Right lobe of liver (tissue), 6 donors: ENCODE results near the gene ZC3H12C. TPM values are rescaled to one million over a fixed set of nuclear protein-coding genes. Genes with fewer than 3 reads are reported as not detected.
"Not testable (repeated sequence)": the region's sequence is repeated elsewhere in the genome, so short reads cannot be mapped to it uniquely, and the experiment has no call there.

Source experiments
- ATAC-seq, 4 donors: fragments of 200-7000 bp; cut with Tn5 transposase; one replicate each; pipeline ENCODE4 v1.9.1; 2020; ENCODE audit warnings: mild to moderate bottlenecking in 4 of 4, moderate library complexity in 4 of 4
- DNase-seq, 3 donors: peaks; one replicate each; pipeline ENCODE4 v3.0.0-alpha.2; 2020
- H3K27ac ChIP-seq, 3 donors: fragments of 200-600 bp; one replicate each; pipeline ENCODE4 v1.8.0; 2022
- H3K27me3 ChIP-seq, 2 donors: fragments of 200-600 bp; one replicate each; pipeline ENCODE4 v1.8.0; 2022
- H3K36me3 ChIP-seq, 4 donors: fragments of 200-600 bp; sonication (generic) in 1 of 4; one replicate each; pipeline versions ENCODE4 v1.5.1 to v1.8.0; 2017 to 2022; ENCODE audit warnings: control low read depth in 1 of 4
- H3K4me1 ChIP-seq, 4 donors: fragments of 200-600 bp; sonication (generic) in 1 of 4; one replicate each; pipeline versions ENCODE4 v1.5.1 to v1.8.0; 2017 to 2022; ENCODE audit warnings: control low read depth in 1 of 4
- H3K4me3 ChIP-seq, 3 donors: fragments of 200-600 bp; one replicate each; pipeline ENCODE4 v1.8.0; 2022
- H3K9me3 ChIP-seq, 4 donors: fragments of 200-600 bp; sonication (generic) in 1 of 4; one replicate each; pipeline versions ENCODE4 v1.5.1 to v1.8.0; 2017 to 2022; ENCODE audit warnings: control low read depth in 1 of 4
- POLR2A ChIP-seq: fragments of 450-650 bp; IDR thresholded peaks from one replicate; pipeline ENCODE4 v1.6.1; 2017; ENCODE audit warnings: antibody characterized with exemption, mild to moderate bottlenecking
- WGBS: methylation state at CpG from one replicate; pipeline ENCODE4 v1.1.6; 2018; ENCODE audit warnings: low coverage, low lambda C conversion rate; ENCODE audit not compliant: insufficient coverage; ENCODE audit errors: missing lambda C conversion rate; 5-methylcytosine and 5-hydroxymethylcytosine counted together
- intact Hi-C, 2 donors: fragments of 100-400 bp; cut with DNase I; formaldehyde crosslinking; loops; one replicate each; pipeline versions ENCODE4 v1.11.2 to v1.14.1; 2022
- total RNA-seq, 6 experiments: library from RNA; depleted of rRNA in 2 of 6; stranded (reverse); fragments of >200 nt in 2 of 6; fragmentation: NEBNext Ultra II Directional in 3 of 6; extraction: Animal tissue kit (Norgen Biotek cat#: 25700) in 3 of 6; gene quantifications; one replicate each; pipeline versions ENCODE4 v1.1.0 to v1.2.4, GENCODE V29; 2016 to 2023
- TF ChIP-seq, protein P1 (sequence below), 4 donors: fragments of 200-600 bp in 3 of 4; fragments of 450-650 bp in 1 of 4; IDR thresholded peaks; one replicate each; pipeline versions ENCODE4 v1.5.1 to v1.8.0; 2016 to 2022; ENCODE audit warnings: antibody characterized with exemption in 4 of 4, mild to moderate bottlenecking in 2 of 4
- donor health status: DM: no; HTN: yes; CAD: no.
- donor health status: DM: no; HTN: no; CAD: no.
- donor health status: DM: no; HTN: no; CAD: no.
- donor health status: DM: no; HTN: yes; CAD: no.
- donor health status: DM: no; HTN: yes; CAD: no.

The ZC3H12C gene
- total RNA-seq, 6 experiments from 2014 or later = 4.0 to 7.9 (median 4.8) TPM

DNA sequence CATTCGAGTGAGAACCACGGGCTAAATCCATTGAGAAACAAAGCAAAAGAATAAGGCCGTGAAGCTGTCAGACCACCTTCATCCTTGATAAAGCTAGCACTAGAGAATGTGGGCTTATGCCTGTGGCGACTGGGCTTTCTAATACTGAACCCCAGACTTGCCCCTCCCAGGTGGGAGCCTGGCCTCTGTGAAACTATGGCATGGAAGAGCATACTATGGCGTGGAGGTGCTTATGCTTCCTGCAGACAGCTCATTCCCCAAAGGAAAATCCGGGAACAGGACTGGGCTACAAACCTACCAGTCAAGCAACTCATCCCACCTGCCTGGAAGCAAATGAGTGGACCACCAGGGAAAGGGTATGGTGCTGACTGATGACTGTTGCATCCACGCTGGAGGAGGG, 92.4 kb downstream of the ZC3H12C start:
- no peaks in the 10 kb centered on the region for H3K27me3 ChIP-seq
- intact Hi-C loops = loop anchor here in 1 of 2 donors (10.0 kb wide), 1 partner anchor 221 kb away; no protein-coding TSS in a partner anchor
- DNase-seq = no peak
- WGBS = 83% methylated on average over 1 of the region's 7 CpGs
- TF ChIP-seq, protein P1, sequence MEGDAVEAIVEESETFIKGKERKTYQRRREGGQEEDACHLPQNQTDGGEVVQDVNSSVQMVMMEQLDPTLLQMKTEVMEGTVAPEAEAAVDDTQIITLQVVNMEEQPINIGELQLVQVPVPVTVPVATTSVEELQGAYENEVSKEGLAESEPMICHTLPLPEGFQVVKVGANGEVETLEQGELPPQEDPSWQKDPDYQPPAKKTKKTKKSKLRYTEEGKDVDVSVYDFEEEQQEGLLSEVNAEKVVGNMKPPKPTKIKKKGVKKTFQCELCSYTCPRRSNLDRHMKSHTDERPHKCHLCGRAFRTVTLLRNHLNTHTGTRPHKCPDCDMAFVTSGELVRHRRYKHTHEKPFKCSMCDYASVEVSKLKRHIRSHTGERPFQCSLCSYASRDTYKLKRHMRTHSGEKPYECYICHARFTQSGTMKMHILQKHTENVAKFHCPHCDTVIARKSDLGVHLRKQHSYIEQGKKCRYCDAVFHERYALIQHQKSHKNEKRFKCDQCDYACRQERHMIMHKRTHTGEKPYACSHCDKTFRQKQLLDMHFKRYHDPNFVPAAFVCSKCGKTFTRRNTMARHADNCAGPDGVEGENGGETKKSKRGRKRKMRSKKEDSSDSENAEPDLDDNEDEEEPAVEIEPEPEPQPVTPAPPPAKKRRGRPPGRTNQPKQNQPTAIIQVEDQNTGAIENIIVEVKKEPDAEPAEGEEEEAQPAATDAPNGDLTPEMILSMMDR (IDR thresholded peaks at IDR 0.05) = no peak
- no peak for TF ChIP-seq POLR2A
- H3K4me3 ChIP-seq = no peak overlapping the region
- H3K36me3 ChIP-seq = no peaks in the 10 kb centered on the region
- no peaks in the 10 kb centered on the region for H3K4me1 ChIP-seq
- H3K27ac ChIP-seq = no peak overlapping the region
- no peak for ATAC-seq
- H3K9me3 ChIP-seq = no peaks in the 10 kb centered on the region

DNA sequence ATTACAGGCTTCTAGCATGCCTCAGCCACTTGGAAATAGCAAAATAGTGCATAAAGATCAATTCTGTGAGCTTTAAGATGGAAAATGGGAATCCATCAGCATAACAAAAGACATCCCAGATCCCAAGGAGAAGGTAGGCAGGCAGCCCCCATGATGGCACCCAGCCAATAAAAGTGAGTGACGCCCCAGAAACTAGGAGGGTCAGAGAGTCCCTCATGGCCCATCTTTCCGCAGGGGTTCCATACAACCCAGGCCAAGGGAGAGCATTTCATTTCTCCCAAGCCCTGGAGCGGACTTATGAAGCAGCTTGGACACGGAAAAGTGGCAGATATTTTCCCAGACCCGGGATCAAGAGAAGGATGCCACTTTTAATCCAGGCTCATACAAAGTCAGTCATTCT, 93.3 kb downstream of the ZC3H12C start:
- 100% methylated on average over 1 of the region's 5 CpGs for WGBS
- no peak overlapping the region for H3K4me3 ChIP-seq
- H3K36me3 ChIP-seq = no peaks in the 10 kb centered on the region
- intact Hi-C loops = loop anchor here in 1 of 2 donors (10.0 kb wide), 1 partner anchor 222 kb away; no protein-coding TSS in a partner anchor
- no peaks in the 10 kb centered on the region for H3K4me1 ChIP-seq
- H3K27me3 ChIP-seq = no peaks in the 10 kb centered on the region
- H3K27ac ChIP-seq = no peak overlapping the region
- DNase-seq = no peak
- no peak for ATAC-seq
- TF ChIP-seq, protein P1 (IDR thresholded peaks at IDR 0.05) = no peak
- no peak for TF ChIP-seq POLR2A
- no peaks in the 10 kb centered on the region for H3K9me3 ChIP-seq

DNA sequence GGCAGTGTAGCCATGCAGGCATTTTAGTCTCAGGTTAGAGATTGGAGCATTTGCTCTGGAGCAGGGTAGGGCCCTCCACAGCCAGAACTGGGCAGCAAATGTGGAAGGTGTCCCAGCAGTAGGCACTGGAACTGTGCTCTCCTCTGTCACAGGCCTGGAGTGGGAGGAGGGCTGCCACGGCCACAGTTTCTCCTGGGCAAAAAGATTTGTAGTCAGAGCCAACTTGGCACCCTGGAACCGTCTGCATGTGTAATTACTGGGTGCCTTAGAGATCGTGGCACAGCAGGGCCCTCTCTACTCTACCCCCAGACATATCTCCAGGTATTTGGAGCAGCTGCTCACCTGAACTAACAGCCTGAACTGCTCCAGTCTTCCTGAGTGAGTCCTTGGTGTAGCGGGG, 93.7 kb downstream of the ZC3H12C start:
- no peak overlapping the region for H3K27ac ChIP-seq
- H3K9me3 ChIP-seq = no peaks in the 10 kb centered on the region
- intact Hi-C loops = loop anchor here in 1 of 2 donors (10.0 kb wide), 1 partner anchor 222 kb away; no protein-coding TSS in a partner anchor
- no peaks in the 10 kb centered on the region for H3K27me3 ChIP-seq
- ATAC-seq = no peak
- no peak overlapping the region for H3K4me3 ChIP-seq
- no peaks in the 10 kb centered on the region for H3K36me3 ChIP-seq
- TF ChIP-seq, protein P1 (IDR thresholded peaks at IDR 0.05) = no peak
- no peak for TF ChIP-seq POLR2A
- no peaks in the 10 kb centered on the region for H3K4me1 ChIP-seq
- DNase-seq = no peak
- WGBS = 81% methylated on average over 3 of the region's 4 CpGs

DNA sequence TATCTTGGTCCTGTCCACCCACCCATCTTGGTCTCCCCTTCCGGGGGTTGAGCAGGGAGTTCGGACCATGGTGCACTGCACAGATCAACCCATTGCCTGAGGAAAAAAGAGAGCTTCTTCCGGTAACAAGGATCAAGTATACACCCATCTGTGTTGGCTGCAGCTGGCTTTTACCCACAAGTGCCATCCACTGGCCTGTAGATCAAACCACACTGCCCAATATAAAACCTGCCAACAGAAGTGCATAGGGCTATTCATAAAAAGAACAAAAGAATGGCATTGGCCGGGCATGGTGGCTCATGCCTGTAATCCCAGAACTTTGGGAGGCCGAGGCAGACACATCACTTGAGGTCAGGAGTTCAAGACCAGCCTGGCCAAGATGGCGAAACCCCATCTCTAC, 94.5 kb downstream of the ZC3H12C start:
- no peaks in the 10 kb centered on the region for H3K36me3 ChIP-seq
- peaks cover 0 to 2% (median 0%) of the 10 kb centered on the region in 4 donors for H3K4me1 ChIP-seq
- no peaks in the 10 kb centered on the region for H3K27me3 ChIP-seq
- no peak overlapping the region for H3K27ac ChIP-seq
- no peak for DNase-seq
- TF ChIP-seq POLR2A = no peak
- H3K9me3 ChIP-seq = no peaks in the 10 kb centered on the region
- ATAC-seq = no peak
- H3K4me3 ChIP-seq = no peak overlapping the region
- intact Hi-C loops = loop anchor here in 1 of 2 donors (10.0 kb wide), 1 partner anchor 223 kb away; no protein-coding TSS in a partner anchor
- WGBS = 73% methylated on average over 3 of the region's 6 CpGs

DNA sequence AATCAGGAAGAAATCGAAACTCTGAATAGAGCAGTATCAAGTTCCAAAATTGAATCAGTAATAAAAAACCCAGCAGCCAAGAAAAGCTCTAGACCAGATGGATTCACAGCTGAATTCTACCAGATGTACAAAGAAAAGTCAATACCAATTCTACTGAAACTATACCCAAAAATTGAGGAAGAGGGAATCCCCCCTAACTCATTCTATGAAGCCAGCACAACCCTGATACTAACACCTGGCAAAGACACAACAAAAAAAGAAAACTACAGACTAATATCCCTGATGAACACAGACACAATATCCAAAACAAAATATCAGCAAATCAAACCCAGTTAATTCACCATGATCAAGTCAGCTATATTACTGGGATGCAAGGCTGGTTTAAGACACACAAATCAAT, 97.7 kb downstream of the ZC3H12C start:
- WGBS = 78% methylated on average over 1 of the region's 1 CpG
- DNase-seq (no peak), ATAC-seq (no peak)
- intact Hi-C loops = no loop called here
- H3K27me3 ChIP-seq = no peaks in the 10 kb centered on the region
- no peak overlapping the region for H3K27ac ChIP-seq
- no peaks in the 10 kb centered on the region for H3K9me3 ChIP-seq
- no peak for TF ChIP-seq POLR2A
- TF ChIP-seq, protein P1 (IDR thresholded peaks at IDR 0.05) = no peak
- H3K36me3 ChIP-seq = no peaks in the 10 kb centered on the region
- H3K4me1 ChIP-seq = peaks cover 0 to 2% (median 0%) of the 10 kb centered on the region in 4 donors
- no peak overlapping the region for H3K4me3 ChIP-seq

DNA sequence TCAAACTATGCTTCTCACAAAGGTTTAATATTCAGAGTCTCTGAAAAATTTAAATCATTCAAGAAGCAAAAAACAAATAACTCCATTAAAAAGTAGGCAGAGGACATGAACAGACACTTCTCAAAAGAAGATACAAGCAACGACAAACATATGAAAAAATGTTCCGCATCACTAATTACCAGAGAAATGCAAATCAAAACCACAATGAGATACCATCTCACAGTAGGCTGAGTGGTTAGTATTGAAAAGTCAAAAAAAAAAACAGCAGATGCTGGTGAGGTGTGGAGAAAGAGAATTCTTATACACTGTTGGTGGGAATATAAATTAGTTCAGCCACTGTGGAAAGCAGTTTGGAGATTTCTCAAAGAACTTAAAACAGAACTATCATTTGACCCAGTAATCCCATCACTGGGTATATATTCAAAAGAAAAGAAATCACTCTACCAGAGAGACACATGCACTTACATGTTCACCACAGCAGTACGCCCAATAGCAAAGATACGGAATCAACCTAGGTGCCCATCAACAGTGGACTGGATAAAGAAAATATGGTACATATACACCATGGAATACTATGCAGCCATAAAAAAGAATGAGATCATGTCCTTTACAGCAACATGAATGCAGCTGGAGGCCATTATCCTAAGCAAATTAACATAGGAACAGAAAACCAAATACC, 99.6 kb downstream of the ZC3H12C start:
- H3K4me3 ChIP-seq, ATAC-seq, H3K27me3 ChIP-seq, DNase-seq, H3K36me3 ChIP-seq, intact Hi-C loops, H3K4me1 ChIP-seq, H3K27ac ChIP-seq, H3K9me3 ChIP-seq: not testable (repeated sequence)
- 78% methylated on average over 4 of the region's 4 CpGs for WGBS

DNA sequence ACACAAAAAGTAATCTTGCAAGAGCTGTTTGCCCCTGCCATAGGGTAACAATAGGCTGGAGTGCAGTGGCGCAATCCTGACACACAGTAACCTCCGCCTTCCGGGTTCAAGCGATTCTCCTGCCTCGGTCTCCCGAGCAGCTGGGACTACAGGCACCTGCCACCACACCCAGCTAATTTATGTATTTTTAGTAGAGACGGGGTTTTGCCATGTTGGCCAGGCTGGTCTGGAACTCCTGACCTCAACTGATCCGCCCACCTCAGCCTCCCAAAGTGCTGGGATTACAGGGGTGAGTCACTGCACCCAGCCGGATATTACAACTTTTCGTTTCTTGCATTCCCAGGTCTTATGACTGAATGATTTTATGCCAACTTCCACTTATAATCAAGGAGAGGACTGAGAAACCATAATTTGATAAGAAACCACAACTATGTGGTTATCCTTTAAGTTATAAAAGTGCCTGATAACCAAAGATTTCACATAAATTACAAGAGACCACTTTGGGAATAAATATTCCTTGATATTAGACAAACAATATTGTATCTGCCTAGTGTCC, 101.1 kb downstream of the ZC3H12C start:
- H3K4me1 ChIP-seq, H3K9me3 ChIP-seq, H3K36me3 ChIP-seq, DNase-seq, H3K27me3 ChIP-seq, H3K4me3 ChIP-seq, H3K27ac ChIP-seq, intact Hi-C loops: not testable (repeated sequence)
- 67% methylated on average over 9 of the region's 10 CpGs for WGBS
- ATAC-seq = peak in 1 of 4 donors; percentile 23
